SK-N-SH (cell line): Measurements from ENCODE around the gene DMKN. TPM values are rescaled to one million over a fixed set of nuclear protein-coding genes. Genes with fewer than 3 reads are reported as not detected.

Source experiments
- CTCF ChIA-PET: fragments of 300-600, 350-600 bp; formaldehyde crosslinking; extraction: SDS; loops from one replicate; lab custom pipeline; 2021; lab: Yijun Ruan, JAX
- POLR2A ChIA-PET: fragments of 350-600 bp; sonication (Branson Sonifier 250); formaldehyde crosslinking; extraction: SDS; loops from one replicate; lab custom pipeline; 2020; ENCODE audit warnings: antibody characterized with exemption, inconsistent platforms; lab: Yijun Ruan, JAX
- DNase-seq: peaks from one replicate; pipeline ENCODE4 v3.0.0; 2012
- H2AFZ ChIP-seq: fragments of 200-600 bp; sonication (generic); 2 replicates; pipeline ENCODE4 v1.8.1; 2016; ENCODE audit warnings: antibody characterized with exemption, mild to moderate bottlenecking, low read depth
- H3F3A ChIP-seq: fragments of 200-600 bp; sonication (generic); replicated peaks from 2 replicates; pipeline ENCODE3; 2016; ENCODE audit warnings: antibody characterized with exemption, mild to moderate bottlenecking; ENCODE audit not compliant: insufficient read depth
- H3K27ac ChIP-seq, 2 experiments: fragments of 200-500 bp in 1 of 2; fragments of 200-600 bp in 1 of 2; sonication (Bioruptor generic) in 1 of 2; sonication (generic), shearing (Covaris generic) in 1 of 2; 2 replicates each; pipeline versions ENCODE4 v1.5.1 to v1.6.1; 2014 to 2016; ENCODE audit warnings: low read depth in 2 of 2, inconsistent platforms in 1 of 2, low read length in 1 of 2, mild to moderate bottlenecking in 1 of 2, mixed read lengths in 1 of 2
- H3K27me3 ChIP-seq: fragments of 200-600 bp; sonication (generic), shearing (Covaris generic); 2 replicates; pipeline ENCODE4 v1.6.1; 2016; ENCODE audit warnings: mixed run types; ENCODE audit not compliant: insufficient read depth
- H3K36me3 ChIP-seq, 2 experiments: fragments of 200-500 bp in 1 of 2; fragments of 200-600 bp in 1 of 2; sonication (Bioruptor generic) in 1 of 2; sonication (generic) in 1 of 2; replicated peaks in 1 of 2; 2 replicates each; pipeline versions ENCODE3 to v1.5.1; 2014 to 2016; ENCODE audit warnings: low read length in 1 of 2, mild to moderate bottlenecking in 1 of 2; ENCODE audit not compliant: insufficient read depth in 2 of 2, control insufficient read depth in 1 of 2
- H3K4me1 ChIP-seq, 2 experiments: fragments of 200-500 bp in 1 of 2; fragments of 200-600 bp in 1 of 2; sonication (Bioruptor generic) in 1 of 2; sonication (generic), shearing (Covaris generic) in 1 of 2; 2 replicates each; pipeline versions ENCODE4 v1.5.1 to v1.6.1; 2014 to 2016; ENCODE audit warnings: low read depth in 1 of 2, low read length in 1 of 2, mixed run types in 1 of 2; ENCODE audit not compliant: insufficient read depth in 2 of 2, control insufficient read depth in 1 of 2
- H3K4me2 ChIP-seq: fragments of 200-600 bp; sonication (generic), shearing (Covaris generic); 2 replicates; pipeline ENCODE4 v1.6.1; 2017; ENCODE audit warnings: mixed run types
- H3K4me3 ChIP-seq, 2 experiments: fragments of 200-500 bp in 1 of 2; fragments of 200-600 bp in 1 of 2; sonication (Bioruptor generic) in 1 of 2; sonication (generic), shearing (Covaris generic) in 1 of 2; 2 replicates each; pipeline versions ENCODE4 v1.5.1 to v1.8.1; 2014 to 2016; ENCODE audit warnings: low read depth in 2 of 2, inconsistent platforms in 1 of 2, low read length in 1 of 2, mild to moderate bottlenecking in 1 of 2, mixed read lengths in 1 of 2, moderate library complexity in 1 of 2
- H3K79me2 ChIP-seq: fragments of 200-600 bp; sonication (generic); 2 replicates; pipeline ENCODE4 v1.8.1; 2017; ENCODE audit warnings: mild to moderate bottlenecking; ENCODE audit not compliant: insufficient read depth
- H3K9ac ChIP-seq: fragments of 200-600 bp; sonication (generic); 2 replicates; pipeline ENCODE4 v1.6.1; 2017; ENCODE audit warnings: mixed run types
- H3K9me2 ChIP-seq: fragments of 200-600 bp; sonication (generic); 2 replicates; pipeline ENCODE4 v1.6.1; 2017; ENCODE audit warnings: mixed run types
- H3K9me3 ChIP-seq: fragments of 200-600 bp; sonication (generic); 2 replicates; pipeline ENCODE4 v1.6.1; 2017; ENCODE audit warnings: mixed run types, mild to moderate bottlenecking, moderate library complexity
- H4K20me1 ChIP-seq: fragments of 200-600 bp; sonication (generic); 2 replicates; pipeline ENCODE4 v1.6.1; 2017; ENCODE audit warnings: mild to moderate bottlenecking, mixed run types; ENCODE audit not compliant: insufficient read depth
- CHD2 ChIP-seq: fragments of 150-350 bp; IDR thresholded peaks from 2 replicates; pipeline ENCODE4 v1.6.1; 2018; ENCODE audit warnings: low read length; ENCODE audit not compliant: partially characterized antibody
- FOSL2 ChIP-seq: IDR thresholded peaks from 2 replicates; pipeline ENCODE4 v1.4.0; 2012; ENCODE audit warnings: low read depth, mild to moderate bottlenecking, moderate library complexity, borderline replicate concordance
- FOXJ3 ChIP-seq: sonication (generic); formaldehyde crosslinking; IDR thresholded peaks from 2 replicates; pipeline ENCODE4 v1.5.1; 2020; ENCODE audit warnings: mild to moderate bottlenecking, missing genetic modification reagents
- GABPA ChIP-seq: IDR thresholded peaks from 2 replicates; pipeline ENCODE4 v1.4.0; 2012; ENCODE audit warnings: low read depth, mild to moderate bottlenecking
- JUND ChIP-seq: IDR thresholded peaks from 2 replicates; pipeline ENCODE4 v1.4.0; 2012
- YY1 ChIP-seq: IDR thresholded peaks from 2 replicates; pipeline ENCODE4 v1.4.0; 2012; ENCODE audit warnings: low read depth, mild to moderate bottlenecking
- WGBS: methylation state at CpG from one replicate; pipeline ENCODE4 v1.1.6; 2017; ENCODE audit warnings: low lambda C conversion rate; 5-methylcytosine and 5-hydroxymethylcytosine counted together
- polyA plus RNA-seq, 3 experiments: library from polyadenylated mRNA; depleted of rRNA; stranded (reverse); fragments of >200 nt; gene quantifications; 2 replicates each; pipeline ENCODE4 v1.2.3, GENCODE V29; 2012
- TF ChIP-seq, protein P1 (sequence below): fragments of 150-350 bp; IDR thresholded peaks from 2 replicates; pipeline ENCODE4 v1.6.1; 2017; ENCODE audit warnings: antibody characterized with exemption, low read length, low read depth, borderline replicate concordance
- TF ChIP-seq, protein P2 (sequence below): IDR thresholded peaks from 2 replicates; pipeline ENCODE4 v1.4.0; 2012; ENCODE audit warnings: low read depth
- TF ChIP-seq, protein P3 (sequence below): fragments of 200-600 bp; sonication (generic); IDR thresholded peaks from 2 replicates; pipeline ENCODE4 v1.6.1; 2017; ENCODE audit warnings: antibody characterized with exemption, mild to moderate bottlenecking, moderate library complexity
- TF ChIP-seq, protein P4 (sequence below): IDR thresholded peaks from 2 replicates; pipeline ENCODE4; 2012

The DMKN gene
- polyA plus RNA-seq, 1 of the 3 experiments (the other 2 are of a cell fraction): not detected

DNA sequence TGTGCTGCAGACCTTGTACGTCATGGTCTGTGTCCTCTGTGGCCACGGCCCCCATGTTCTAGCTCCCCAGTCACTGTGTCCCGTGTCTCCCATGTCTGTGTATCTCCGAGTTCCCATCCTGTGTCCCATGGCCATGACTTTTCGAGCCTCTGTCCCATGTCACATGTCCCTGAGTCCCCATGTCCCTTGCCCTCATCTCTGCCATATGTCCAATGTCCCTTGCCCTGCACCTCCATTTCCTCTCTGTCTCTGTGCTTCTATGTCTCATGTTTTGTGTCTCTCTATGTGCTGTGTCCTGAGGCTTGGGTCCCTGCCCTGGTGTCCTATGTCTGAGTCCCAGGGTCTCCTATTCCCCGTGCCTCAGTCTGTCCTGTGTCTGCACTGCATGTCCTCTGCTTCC, 48.0 kb upstream of the DMKN start:
- Histone ChIP-seq H3K9me3 (no peaks in the 10 kb centered on the region), H4K20me1 (no peaks in the 10 kb centered on the region), H3F3A (no peaks in the 10 kb centered on the region), H3K4me3 (no peak overlapping the region), H3K4me2 (no peak overlapping the region), H3K9ac (no peak overlapping the region), H3K79me2 (no peaks in the 10 kb centered on the region), H3K4me1 (peaks cover 0 to 11% of the 10 kb centered on the region in 2 experiments; a peak in 1 of 4 replicates), H2AFZ (no peak overlapping the region), H3K36me3 (no peaks in the 10 kb centered on the region), H3K27me3 (peaks cover 66% of the 10 kb centered on the region), H3K27ac (no peak overlapping the region), H3K9me2 (no peaks in the 10 kb centered on the region)
- TF ChIP-seq, protein P1, sequence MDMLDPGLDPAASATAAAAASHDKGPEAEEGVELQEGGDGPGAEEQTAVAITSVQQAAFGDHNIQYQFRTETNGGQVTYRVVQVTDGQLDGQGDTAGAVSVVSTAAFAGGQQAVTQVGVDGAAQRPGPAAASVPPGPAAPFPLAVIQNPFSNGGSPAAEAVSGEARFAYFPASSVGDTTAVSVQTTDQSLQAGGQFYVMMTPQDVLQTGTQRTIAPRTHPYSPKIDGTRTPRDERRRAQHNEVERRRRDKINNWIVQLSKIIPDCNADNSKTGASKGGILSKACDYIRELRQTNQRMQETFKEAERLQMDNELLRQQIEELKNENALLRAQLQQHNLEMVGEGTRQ: no peak
- no peak for TF ChIP-seq FOSL2
- TF ChIP-seq, protein P2, sequence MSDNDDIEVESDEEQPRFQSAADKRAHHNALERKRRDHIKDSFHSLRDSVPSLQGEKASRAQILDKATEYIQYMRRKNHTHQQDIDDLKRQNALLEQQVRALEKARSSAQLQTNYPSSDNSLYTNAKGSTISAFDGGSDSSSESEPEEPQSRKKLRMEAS: no peak
- no peak for TF ChIP-seq JUND
- no peak for TF ChIP-seq FOXJ3 (CRISPR knock-in tag)
- ChIA-PET POLR2A (no interaction called here), CTCF (interaction anchor here (1.1 to 2.8 kb wide), 2 partner anchors 13 to 51 kb away, joined by 3 to 16 read pairs; no protein-coding TSS in a partner anchor)
- WGBS: 5% methylated on average over 6 of the region's 6 CpGs
- no peak for DNase-seq

DNA sequence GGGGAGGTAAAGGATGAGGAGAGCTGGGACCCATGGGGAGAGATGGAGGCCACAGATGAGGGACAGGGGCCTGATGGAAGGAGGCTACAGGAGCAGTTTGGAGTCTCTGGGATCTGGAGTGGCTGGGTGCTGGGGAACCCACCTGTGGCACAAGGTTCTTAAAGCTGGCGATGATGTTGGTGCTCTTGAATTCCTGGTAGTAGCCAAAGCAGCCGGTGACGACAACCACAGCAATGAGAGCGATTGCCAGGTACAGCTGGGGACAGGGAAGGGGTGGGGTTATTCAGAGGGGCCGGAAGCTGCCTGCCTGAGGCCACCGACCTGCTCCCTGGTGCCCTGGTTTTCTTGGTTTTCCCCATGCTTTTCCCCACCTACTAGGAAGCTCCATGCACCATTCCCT, 47.2 kb upstream of the DMKN start:
- Histone ChIP-seq H3K36me3 (no peaks in the 10 kb centered on the region), H3K27me3 (peaks cover 64% of the 10 kb centered on the region), H3K9me3 (no peaks in the 10 kb centered on the region), H3K4me1 (peaks cover 0 to 11% of the 10 kb centered on the region in 2 experiments; a peak in 1 of 4 replicates), H3F3A (no peaks in the 10 kb centered on the region), H3K9ac (no peak overlapping the region), H2AFZ (no peak overlapping the region), H3K4me3 (no peak overlapping the region), H3K4me2 (no peak overlapping the region), H3K9me2 (no peaks in the 10 kb centered on the region), H3K79me2 (no peaks in the 10 kb centered on the region), H3K27ac (no peak overlapping the region), H4K20me1 (no peaks in the 10 kb centered on the region)
- 30% methylated on average over 5 of the region's 6 CpGs for WGBS
- DNase-seq: no peak
- ChIA-PET CTCF (interaction anchor here (1.1 to 2.8 kb wide), 2 partner anchors 12 to 50 kb away, joined by 3 to 16 read pairs; no protein-coding TSS in a partner anchor), POLR2A (interaction anchor here (0.6 kb wide), 1 partner anchor 75 kb away, joined by 4 read pairs; no protein-coding TSS in a partner anchor)
- TF ChIP-seq, protein P3, sequence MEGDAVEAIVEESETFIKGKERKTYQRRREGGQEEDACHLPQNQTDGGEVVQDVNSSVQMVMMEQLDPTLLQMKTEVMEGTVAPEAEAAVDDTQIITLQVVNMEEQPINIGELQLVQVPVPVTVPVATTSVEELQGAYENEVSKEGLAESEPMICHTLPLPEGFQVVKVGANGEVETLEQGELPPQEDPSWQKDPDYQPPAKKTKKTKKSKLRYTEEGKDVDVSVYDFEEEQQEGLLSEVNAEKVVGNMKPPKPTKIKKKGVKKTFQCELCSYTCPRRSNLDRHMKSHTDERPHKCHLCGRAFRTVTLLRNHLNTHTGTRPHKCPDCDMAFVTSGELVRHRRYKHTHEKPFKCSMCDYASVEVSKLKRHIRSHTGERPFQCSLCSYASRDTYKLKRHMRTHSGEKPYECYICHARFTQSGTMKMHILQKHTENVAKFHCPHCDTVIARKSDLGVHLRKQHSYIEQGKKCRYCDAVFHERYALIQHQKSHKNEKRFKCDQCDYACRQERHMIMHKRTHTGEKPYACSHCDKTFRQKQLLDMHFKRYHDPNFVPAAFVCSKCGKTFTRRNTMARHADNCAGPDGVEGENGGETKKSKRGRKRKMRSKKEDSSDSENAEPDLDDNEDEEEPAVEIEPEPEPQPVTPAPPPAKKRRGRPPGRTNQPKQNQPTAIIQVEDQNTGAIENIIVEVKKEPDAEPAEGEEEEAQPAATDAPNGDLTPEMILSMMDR: no peak
- TF ChIP-seq, protein P4, sequence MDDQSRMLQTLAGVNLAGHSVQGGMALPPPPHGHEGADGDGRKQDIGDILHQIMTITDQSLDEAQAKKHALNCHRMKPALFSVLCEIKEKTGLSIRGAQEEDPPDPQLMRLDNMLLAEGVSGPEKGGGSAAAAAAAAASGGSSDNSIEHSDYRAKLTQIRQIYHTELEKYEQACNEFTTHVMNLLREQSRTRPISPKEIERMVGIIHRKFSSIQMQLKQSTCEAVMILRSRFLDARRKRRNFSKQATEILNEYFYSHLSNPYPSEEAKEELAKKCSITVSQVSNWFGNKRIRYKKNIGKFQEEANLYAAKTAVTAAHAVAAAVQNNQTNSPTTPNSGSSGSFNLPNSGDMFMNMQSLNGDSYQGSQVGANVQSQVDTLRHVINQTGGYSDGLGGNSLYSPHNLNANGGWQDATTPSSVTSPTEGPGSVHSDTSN: no peak
- TF ChIP-seq CHD2: no peak
- no peak for TF ChIP-seq YY1
- TF ChIP-seq GABPA: no peak
